Left ventricle myocardium inferior (tissue), 1 donor: ENCODE measurements around the gene NIF3L1. TPM values are rescaled to one million over a fixed set of nuclear protein-coding genes. Genes with fewer than 3 reads are reported as not detected.

Source experiments
- DNase-seq: peaks from one replicate; pipeline ENCODE4 v3.0.0-alpha.2; 2020
- H3K27ac ChIP-seq: fragments of 200-600 bp; replicated peaks from 2 replicates; pipeline ENCODE4 v1.8.0; 2021
- H3K27me3 ChIP-seq: fragments of 200-600 bp; 2 replicates; pipeline ENCODE4 v1.8.0; 2021; ENCODE audit warnings: low read depth
- H3K36me3 ChIP-seq: fragments of 200-600 bp; 2 replicates; pipeline ENCODE4 v1.8.0; 2021
- H3K4me1 ChIP-seq: fragments of 200-600 bp; 2 replicates; pipeline ENCODE4 v1.8.0; 2021
- H3K4me3 ChIP-seq: fragments of 200-600 bp; 2 replicates; pipeline ENCODE4 v1.8.0; 2021; ENCODE audit warnings: mild to moderate bottlenecking, moderate library complexity
- H3K9me3 ChIP-seq: fragments of 200-600 bp; replicated peaks from 2 replicates; pipeline ENCODE4 v1.8.0; 2021
- CTCF ChIP-seq: fragments of 200-600 bp; IDR thresholded peaks from 2 replicates; pipeline ENCODE4 v1.8.0; 2021; ENCODE audit warnings: antibody characterized with exemption, mild to moderate bottlenecking, borderline replicate concordance
- intact Hi-C: fragments of 100-400 bp; cut with micrococcal nuclease; formaldehyde crosslinking; loops from one replicate; pipeline ENCODE4 v1.11.0; 2022
- total RNA-seq: library from RNA; stranded (reverse); fragmentation: NEBNext Ultra II Directional; extraction: Animal tissue kit (Norgen Biotek cat#: 25700); gene quantifications from one replicate; pipeline ENCODE4 v1.2.1, GENCODE V29; 2021
- donor health status: DM: no; HTN: yes; CAD: no; lungs with severe emphysema.

NIF3L1 gene
- total RNA-seq, 1 donor from 2014 or later, result 23.6 TPM

GRCh38 chr2:200856806-200857205 lies 32.4 kb upstream of the NIF3L1 start:
- Histone ChIP-seq H3K4me3 (no peak overlapping the region), H3K4me1 (peaks cover 63% of the 10 kb centered on the region), H3K36me3 (peaks cover 95% of the 10 kb centered on the region), H3K27me3 (no peaks in the 10 kb centered on the region), H3K9me3 (no peaks in the 10 kb centered on the region), H3K27ac (no peak overlapping the region)
- no peak for DNase-seq
- TF ChIP-seq CTCF, result no peak
- intact Hi-C loops, result no loop called here

GRCh38 chr2:200860092-200860795 lies 28.9 kb upstream of the NIF3L1 start:
- intact Hi-C loops, result no loop called here
- Histone ChIP-seq H3K27me3 (no peaks in the 10 kb centered on the region), H3K36me3 (peaks cover 74% of the 10 kb centered on the region), H3K4me3 (peak overlapping the region; percentile 95), H3K9me3 (no peaks in the 10 kb centered on the region), H3K27ac (peak overlapping the region; percentile 18), H3K4me1 (peaks cover 94% of the 10 kb centered on the region)
- TF ChIP-seq CTCF, result no peak
- no peak for DNase-seq

- Histone ChIP-seq H3K36me3 (peaks cover 59% of the 10 kb centered on the region), H3K27me3 (no peaks in the 10 kb centered on the region), H3K4me3 (peak overlapping the region; percentile 95), H3K27ac (peak overlapping the region; percentile 100), H3K9me3 (no peaks in the 10 kb centered on the region), H3K4me1 (peaks cover 97% of the 10 kb centered on the region)
- DNase-seq, result no peak
- intact Hi-C loops, result no loop called here
- no peak for TF ChIP-seq CTCF
Observed at GRCh38 chr2:200861617-200862155, 27.5 kb upstream of the NIF3L1 start.

DNA sequence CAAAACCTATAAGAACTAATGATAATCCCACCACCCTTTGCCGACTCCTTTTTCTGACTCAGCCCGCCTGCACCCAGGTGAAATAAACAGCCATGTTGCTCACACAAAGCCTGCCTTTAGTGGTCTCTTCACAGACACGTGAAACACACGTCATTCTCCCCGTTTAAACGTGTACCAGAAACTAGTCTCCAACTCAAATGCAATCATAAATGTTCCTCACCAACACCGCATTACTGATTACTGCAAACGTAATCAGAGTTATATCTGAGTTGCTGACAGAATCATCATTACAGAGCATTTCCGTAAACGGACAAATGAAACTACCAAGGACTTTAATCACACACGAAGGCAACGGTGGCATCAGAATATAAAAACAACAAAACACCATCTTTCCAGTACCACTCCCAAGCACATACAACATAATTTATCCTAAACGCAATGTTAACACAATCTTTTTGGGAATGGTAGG lies 26.6 kb upstream of the NIF3L1 start:
- TF ChIP-seq CTCF, result no peak
- Histone ChIP-seq H3K27ac (peak overlapping the region; percentile 100), H3K4me3 (peak overlapping the region; percentile 95), H3K36me3 (peaks cover 50% of the 10 kb centered on the region), H3K4me1 (peaks cover 96% of the 10 kb centered on the region), H3K27me3 (no peaks in the 10 kb centered on the region), H3K9me3 (no peaks in the 10 kb centered on the region)
- intact Hi-C loops, result no loop called here
- no peak for DNase-seq

GRCh38 chr2:200863782-200864175 lies 25.4 kb upstream of the NIF3L1 start:
- Histone ChIP-seq H3K36me3 (peaks cover 38% of the 10 kb centered on the region), H3K27me3 (no peaks in the 10 kb centered on the region), H3K4me3 (peak overlapping the region; percentile 95), H3K4me1 (peaks cover 84% of the 10 kb centered on the region), H3K9me3 (no peaks in the 10 kb centered on the region), H3K27ac (peak overlapping the region; percentile 100)
- no peak for DNase-seq
- TF ChIP-seq CTCF, result no peak
- intact Hi-C loops, result no loop called here
